DND-41 (cell line): ENCODE results near the gene HBP1.

Experiments used
- CTCF ChIP-seq: IDR thresholded peaks from 2 replicates; pipeline ENCODE4 v1.5.1; 2012; ENCODE audit warnings: borderline replicate concordance, low read length, moderate library complexity, mild to moderate bottlenecking; ENCODE audit not compliant: poor library complexity, severe bottlenecking; ENCODE audit errors: extremely low read depth
- EZH2 ChIP-seq: IDR thresholded peaks from 3 replicates; pipeline ENCODE4 v1.6.1; 2012; ENCODE audit warnings: borderline replicate concordance, low read depth, mild to moderate bottlenecking, moderate library complexity, low read length, inconsistent platforms; ENCODE audit not compliant: severe bottlenecking

- TF ChIP-seq CTCF (no peak), EZH2 (no peak)
Measured at GRCh38 chr7:107151538-107151937, 17.3 kb upstream of the HBP1 start.
